SHP77 treated with DMSO at 0.1 percent for 48 hours (cell line): ENCODE data around the gene NKAIN2.
"Not testable (repeated sequence)": the region's sequence is repeated elsewhere in the genome, so short reads cannot be mapped to it uniquely, and the experiment has no call there.

Experiments
- DNase-seq: peaks from one replicate; lab custom pipeline; 2025; lab: John Stamatoyannopoulos, UW

NKAIN2 gene

DNA sequence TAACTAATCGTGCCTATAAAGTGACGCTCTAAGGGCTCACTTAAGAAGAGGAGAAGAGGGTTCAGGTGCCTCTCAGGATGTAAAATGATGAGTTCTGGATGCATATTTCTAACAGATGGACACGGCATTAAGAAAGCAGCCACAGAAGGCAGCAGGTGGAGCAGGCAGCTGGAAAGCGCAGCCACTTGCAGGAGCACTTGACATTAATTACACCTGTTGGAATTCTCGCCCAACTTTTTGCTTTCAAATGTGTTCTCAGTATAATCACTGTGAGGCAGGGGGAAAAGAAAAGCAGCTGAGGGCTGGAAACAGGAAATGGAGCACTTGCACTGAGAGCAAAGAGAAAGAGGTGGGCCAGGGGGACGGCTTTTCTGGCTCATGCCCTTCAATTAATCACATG lies 164.2 kb downstream of the NKAIN2 start:
- peak; percentile 96 for DNase-seq

DNA sequence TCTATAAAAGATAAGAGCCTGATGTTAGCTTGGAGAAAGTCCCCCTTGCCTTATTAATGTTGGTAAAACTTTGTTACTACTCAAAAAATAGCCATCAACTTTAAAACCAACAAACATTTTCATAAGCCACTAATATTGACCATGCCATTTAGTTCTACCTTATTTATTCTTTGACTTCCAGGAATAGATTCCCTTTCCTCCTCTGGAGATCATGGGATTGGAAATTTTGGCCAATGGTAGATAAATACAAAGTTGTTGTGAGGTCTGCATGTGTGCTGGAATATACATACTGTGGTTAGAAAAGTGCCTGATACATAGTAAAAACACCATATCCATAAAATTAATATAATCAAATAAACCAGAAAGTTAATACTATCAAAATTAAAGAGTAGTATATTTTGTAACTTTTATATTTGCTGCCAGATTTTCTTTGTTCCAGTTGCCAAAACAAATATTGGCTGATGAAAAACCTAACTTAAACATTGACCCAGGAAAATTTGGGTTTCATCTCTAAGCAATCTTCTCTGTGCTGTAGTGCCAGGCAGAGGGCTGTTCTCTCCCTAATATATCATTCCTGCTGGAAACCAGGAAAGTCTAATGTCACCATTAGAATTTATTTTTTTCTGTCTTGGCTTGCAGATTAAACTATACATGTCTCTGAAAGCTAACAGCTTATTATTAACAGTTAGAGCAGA lies 169.1 kb downstream of the NKAIN2 start:
- no peak for DNase-seq

DNA sequence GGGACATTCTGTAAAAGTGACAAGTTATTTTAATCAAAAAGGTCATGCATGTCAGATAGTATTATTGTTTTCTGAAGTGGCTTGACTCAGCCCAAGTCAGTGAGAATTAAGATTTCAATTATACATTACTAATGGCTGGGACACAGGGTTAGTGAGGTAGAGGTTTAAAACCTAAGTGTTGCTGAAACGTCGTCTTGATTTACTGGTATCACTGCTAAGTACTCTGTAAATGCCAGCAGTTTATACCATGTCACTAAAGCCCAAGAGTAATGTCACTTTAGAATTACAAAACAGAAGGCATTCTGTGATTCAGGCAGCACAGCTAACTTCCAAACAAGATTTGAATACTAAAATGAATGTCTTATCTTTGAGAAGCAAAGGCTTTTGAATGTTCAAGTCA lies 176.6 kb downstream of the NKAIN2 start:
- DNase-seq: no peak

DNA sequence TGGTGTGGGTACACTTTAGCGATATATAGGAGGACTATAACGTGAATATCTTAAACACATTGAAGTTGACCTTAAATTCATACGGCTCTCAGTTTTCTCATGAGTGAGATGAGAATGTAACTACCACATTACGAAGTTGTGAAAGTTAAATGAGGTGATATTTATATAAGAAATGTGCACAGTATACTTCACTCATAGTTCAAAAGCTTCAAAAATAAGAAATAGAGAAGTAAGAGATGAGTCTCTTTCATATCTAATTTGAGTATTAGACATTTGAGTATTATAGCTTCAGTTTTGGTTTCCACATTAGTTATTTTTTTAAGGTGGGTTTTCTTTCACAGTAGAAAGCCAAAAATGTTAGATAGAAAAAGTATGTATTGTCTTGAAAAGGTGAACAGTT lies 183.3 kb downstream of the NKAIN2 start:
- DNase-seq: no peak

DNA sequence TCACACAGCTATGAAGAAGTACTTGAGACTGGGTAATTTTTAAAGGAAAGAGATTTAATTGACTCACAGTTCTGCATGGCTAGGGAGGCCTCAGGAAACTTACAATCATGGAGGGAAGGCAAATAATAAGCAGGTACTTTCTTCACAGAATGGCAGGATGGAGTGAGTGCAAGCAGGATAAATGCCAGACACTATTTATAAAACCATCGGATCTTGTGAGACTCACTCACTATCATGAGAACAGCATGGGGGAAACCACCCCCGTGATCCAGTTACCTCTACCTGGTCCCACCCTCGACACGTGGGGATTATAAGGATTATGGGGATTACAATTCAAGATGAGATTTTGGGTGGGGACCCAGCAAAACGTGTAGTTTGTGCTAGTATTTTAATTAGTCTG lies 186.3 kb downstream of the NKAIN2 start:
- DNase-seq: not testable (repeated sequence)

DNA sequence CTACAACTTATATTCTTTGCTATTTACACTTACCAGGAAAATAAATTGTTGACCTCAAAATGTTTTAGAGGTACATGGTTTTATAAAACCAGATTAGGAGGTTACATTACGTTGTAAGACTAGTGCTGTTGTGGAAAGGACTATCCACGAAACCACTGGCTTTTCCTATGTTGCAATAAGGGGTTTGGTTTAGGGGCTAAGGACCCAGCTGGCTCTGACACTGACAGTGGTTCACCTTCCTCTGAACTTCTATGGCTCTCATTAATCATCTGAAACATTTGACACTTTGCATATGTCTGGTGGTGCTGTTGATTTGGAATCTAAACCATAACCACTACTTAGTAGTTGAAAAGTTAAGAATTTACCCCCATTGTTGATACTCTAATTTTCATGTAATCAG lies 186.7 kb downstream of the NKAIN2 start:
- DNase-seq: no peak

DNA sequence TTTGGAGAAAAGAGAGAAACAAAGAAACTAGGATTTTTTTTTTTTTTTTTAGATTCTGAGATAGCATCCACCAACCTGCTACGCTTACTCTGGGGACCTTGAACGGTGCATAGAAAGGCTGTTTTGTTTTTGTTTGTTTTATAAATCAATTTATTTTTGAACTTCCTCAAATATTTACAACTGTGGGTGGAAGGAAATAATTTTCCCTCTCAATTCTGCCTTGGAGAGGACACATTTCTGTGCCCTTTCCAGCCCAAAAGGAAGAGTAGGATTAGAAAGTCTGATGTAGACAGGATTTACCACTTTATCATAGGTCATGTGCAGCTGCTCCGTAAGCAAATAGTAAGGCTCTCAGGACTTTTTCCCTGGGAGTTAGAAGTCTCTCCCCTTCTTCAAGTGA lies 190.5 kb downstream of the NKAIN2 start:
- no peak for DNase-seq

DNA sequence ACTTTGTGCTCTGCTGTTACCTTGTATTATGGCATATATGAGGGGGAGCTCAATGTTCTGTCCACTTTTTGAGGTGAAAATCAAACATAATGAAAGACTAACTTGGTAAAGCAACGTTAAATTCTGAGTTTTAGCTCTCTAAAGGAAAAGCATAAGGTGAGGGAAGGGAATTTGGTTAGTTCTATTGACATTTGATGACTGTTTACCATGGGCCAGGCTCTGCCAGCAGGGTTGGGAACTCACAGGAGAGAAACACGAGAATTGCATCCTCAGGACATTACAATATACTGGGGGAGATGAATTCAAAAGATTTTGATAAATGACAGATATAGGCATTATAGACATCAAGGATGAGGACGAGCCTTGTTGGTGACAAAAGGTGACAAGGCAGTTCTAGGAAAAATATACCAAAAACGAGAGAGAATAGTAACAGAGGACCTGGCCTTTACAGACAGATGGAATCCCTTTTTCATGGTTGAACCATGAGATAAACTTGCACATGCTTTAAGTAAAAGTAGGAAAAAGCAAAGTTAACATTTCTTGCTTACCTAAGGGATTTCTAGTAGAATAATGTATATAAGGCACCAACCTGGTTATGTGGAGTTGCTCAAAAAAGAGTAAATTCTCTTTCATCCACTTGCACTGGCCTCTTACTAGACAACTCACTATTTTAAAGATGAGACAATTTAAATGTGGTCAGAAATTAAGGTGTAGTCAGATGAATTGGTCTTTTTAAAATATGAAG lies 191.4 kb downstream of the NKAIN2 start:
- peak; percentile 76 for DNase-seq

DNA sequence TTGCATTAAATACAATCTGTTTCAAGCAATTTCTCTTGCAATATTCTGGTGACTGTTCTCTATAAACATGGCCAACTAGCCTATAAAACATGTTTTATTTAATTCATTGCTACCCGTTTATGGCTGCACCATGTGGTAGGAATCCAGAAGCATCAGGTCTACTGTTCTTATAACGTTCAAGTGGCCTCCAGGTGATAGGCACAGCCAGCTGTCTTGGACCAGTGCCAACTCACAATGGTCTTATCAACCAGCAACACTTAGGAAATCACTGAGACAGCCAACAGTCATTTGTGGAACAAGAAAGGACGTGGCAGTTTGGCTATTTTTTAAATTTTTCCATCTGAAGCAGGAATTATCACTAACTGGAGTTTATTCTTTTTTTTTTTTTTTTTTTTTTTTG lies 193.6 kb downstream of the NKAIN2 start:
- peak; percentile 86 for DNase-seq

DNA sequence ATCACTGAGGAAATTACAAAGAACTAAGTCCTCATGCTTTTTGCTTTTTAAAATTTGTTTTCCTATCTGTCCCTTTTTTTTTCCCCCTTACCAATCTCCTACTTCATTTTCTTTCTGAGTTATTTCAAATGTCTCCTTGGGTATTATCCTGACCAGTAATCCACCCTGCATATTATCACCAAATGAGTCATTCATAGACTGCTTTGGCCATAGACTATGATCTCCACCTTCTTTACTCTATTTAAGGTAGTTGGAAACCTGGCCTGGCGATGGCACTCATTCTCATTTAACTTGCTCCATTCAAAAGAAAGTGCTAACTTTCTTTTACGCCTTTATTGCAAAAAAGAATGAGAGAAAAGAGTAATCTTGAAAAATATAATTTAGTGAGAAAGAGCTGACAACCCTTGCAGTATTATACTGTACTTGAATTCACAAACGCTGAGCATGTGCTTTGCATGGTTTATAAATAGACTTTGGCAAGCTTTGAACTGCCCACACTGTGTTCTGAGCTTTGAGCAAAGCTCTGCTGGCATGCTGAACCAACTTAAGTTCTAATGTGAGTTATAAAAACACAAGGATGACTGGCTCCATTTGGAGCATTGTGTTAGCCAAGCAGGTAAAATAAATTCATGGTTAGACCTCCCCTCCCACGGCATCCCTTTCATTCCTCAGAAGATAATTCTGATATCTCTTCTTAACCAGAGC lies 198.9 kb downstream of the NKAIN2 start:
- no peak for DNase-seq

DNA sequence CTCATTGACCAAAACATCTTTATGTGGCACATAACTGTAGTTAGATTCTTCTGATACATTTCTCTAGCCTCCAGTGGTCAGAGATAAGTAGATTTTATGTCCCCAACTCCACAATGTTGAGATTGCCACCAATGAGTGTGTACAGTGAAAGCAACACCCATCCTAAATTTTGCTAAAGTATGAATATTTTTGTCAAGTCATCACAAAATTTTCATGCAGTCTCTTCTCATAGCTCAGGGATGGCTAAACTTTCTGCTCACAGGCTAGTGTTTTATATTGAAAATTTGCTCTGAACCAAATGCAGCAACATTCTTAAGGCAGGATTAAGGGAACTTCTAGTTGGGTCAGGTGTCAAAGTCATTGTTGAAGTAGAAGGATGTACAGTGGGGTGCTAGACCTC lies 203.6 kb downstream of the NKAIN2 start:
- no peak for DNase-seq

DNA sequence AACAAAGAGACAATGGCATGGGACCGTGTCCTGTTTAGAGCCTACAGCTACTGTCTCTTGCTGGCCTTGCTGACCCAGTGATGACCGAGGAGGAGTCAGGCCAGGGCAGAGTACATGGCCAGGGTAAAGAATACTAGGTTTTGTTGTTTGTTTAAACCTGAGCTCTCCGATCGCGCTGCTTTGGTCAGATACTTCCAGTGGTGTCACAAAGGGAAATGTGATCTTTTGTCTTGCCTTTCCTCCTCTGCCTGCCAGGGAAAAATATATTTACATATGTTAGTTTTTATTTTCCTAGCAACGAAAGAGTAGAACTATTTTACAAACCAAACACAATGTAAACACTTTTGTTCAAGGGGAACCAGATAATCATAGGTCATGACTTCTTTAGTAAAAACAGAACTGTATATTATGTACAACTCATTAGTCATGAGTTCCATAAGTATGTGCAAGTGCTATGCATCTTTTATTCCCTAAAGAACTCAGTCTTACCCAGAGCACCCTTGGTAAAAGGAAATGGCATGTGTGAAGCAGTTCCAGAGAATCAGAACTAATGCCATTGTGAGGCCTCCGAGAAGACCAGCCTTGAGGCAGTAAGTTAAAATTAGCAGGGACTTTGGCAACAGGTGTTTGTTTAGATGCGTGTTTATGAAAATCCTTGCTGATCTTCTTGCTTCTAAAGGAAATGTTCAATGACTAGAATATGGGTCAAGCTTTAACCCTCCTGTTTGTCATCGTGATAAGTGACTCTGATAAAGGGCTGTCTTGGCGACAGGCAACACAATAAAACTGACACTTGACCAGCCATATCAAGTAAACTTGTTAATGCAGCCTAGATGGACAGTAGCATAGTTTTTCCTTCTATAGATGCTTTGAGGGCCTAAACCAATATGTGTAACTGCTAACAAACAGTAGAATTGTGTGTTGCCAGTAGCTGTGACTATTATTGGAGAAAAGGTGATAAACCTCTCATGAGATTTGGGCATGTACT lies 204.6 kb downstream of the NKAIN2 start:
- DNase-seq: no peak

DNA sequence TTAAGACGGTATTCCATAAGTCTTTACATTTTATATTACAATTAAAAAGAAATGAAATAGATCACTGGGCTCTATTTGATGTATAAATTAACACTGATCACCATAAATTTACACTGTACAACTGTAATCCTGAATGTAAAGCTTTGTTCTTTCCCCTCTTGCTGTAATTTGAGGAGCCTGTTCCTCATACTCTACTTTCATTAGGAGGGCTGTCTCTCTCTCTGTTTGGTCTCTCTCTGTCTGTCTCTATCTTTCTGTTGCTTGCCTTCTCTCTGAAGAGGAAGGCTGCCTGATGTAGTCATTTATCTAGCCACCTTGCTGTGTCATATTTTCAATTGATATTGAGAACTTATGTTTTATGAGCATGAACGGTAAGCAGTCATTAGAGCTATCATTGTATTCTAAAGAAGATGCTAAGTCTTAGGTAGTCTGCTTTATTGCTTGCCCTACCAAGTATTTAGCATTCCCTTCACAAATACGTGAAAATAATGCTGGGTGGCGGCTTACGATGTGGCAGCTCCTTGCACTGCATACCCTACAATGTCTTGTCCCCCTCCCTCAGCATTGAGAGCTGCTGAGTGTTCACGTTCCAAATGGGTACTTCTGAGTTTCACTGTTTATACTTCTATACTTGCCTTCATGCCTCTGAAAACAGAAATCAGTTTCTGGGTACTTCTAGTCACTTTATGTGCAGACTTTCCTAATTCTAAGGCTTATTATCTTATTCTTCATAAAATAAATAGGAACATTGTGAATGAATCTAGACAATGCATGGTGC lies 205.5 kb downstream of the NKAIN2 start:
- no peak for DNase-seq

DNA sequence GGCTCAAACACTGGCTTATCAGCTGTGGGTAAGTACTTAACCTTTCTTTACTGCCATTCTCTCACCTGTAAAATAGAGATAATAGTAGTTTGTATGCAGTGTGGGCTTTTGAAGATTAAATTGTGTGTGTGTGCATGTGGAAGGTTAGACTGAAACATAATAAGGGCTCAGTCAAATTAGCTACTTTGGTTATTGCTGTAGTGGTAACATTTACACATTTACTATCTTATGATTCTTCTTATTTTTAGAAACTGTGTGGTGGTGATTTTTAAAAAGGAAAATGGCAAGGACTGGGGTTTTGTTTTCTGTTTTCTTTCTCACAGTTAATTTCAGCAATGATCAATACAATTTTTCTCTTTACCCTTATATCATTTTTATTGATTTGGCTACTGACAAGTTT lies 206.9 kb downstream of the NKAIN2 start:
- no peak for DNase-seq

DNA sequence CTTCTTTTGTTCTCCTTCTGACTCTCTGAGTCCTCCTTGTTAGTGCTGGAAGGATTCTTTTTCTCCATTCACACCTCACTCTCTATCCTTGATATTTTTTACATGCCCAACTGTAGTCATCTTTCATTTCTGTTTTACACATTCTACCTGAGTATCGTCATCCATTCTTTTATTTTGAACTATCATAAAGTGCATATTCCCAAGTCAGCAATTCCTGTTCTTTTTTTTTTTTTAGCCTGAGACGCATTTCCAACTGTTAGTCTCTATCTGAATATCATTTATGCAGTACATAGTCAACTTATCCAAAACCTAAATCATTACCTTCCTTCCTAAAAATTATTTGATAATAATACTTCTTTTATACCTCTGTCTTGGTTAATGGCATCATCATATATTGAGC lies 207.5 kb downstream of the NKAIN2 start:
- no peak for DNase-seq

DNA sequence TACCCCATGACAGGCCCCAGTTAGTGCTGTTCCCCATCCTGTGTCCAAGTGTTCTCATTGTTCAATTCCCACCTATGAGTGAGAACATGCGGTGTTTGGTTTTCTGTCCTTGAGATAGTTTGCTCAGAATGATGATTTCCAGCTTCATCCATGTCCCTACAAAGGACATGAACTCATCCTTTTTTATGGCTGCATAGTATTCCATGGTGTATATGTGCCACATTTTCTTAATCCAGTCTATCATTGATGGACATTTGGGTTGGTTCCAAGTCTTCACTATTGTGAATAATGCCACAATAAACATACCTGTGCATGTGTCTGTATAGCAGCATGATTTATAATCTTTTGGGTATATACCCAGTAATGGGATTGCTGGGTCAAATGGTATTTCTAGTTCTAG lies 218.4 kb downstream of the NKAIN2 start:
- not testable (repeated sequence) for DNase-seq

DNA sequence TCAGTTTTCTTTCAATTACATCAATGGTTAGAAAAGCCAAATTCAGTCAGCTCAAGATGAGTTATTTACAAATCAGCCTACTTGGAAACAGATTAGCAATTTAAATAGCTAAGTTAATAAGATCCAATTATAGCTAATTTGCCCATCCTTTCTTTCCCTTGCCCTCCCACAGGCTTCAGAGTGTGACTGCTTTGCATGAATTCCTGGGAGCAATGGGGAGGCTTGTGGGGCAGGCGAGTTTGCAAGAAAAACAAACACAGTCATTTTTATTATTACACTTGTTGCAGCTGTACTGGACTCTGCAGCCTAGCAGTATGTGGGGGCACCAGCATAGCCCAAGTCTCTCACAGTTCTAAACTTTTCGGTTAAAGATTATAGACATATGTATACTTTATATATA lies 219.0 kb downstream of the NKAIN2 start:
- no peak for DNase-seq

DNA sequence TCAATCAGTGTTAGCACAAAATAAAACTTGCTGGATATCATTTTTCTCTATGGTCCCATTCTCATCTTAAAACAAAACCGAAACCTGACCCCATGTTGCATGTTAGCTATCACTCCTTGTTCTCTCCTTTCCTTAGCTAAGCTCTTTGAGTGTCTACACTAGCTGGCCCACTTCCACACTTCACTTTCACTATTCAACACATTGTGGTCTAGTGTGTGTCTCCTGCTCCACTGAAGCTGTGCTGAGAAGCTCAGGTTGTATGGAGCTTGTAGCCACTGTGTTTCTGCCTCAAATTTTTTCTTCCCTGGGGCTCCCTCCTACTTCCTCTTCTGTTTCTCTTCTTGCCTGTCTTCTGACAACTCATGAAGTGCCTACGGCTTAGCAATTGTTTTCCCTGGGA lies 223.0 kb downstream of the NKAIN2 start:
- DNase-seq: no peak

DNA sequence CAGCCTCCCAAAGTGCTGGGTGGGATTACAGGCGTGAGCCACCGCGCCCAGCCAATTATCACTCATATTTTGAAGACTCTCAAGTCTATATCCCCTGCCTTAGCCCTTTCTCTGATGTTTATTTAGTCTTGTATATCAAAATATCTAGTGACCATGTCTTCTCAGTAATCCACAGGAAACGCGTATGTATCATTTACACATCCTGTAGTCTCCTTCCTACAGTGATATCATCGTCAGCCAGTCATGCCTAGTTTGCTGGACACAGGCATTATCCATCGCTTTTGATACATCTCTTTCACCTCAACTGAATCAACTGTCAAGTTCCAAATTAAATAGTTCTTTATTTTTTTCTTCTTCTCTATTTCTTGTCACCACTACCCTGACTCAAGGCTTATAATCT lies 223.7 kb downstream of the NKAIN2 start:
- no peak for DNase-seq

DNA sequence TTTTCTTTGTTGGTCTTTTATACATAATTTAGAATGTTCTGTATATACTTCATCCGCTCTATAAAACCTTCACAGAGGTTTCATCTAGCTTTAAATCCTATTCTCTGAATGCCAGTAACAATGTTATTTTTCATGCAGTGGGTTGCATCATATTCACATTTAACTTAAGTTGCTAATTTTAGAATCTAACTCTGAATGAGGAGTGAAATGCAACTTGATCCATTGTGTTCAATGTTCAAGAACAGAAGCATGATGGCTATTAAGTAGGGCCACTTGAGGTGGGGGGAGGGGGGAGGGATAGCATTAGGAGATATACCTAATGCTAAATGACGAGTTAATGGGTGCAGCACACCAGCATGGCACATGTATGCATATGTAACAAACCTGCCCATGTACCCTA lies 224.5 kb downstream of the NKAIN2 start:
- DNase-seq: no peak

DNA sequence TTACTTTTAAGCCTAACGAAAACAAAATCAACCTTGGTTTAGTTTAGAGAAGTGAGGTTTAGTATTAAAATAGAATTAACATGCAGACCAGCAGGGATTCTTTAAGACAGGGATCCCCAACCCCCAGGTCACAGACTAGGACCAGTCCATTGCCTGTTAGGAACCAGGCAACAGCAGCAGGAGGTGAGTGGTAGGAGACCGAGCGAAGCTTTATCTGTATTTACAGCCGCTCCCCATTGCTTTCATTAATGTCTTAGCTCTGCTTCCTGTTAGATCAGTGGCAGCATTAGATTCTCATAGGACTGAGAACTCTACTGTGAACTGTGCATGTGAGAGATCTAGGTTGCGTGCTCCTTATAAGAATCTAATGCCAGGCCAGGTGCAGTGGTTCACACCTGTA lies 225.9 kb downstream of the NKAIN2 start:
- DNase-seq: no peak
